HepG2 (cell line): ENCODE results near the gene KIF19. TPM values are rescaled to one million over a fixed set of nuclear protein-coding genes. Genes with fewer than 3 reads are reported as not detected.

ENCODE experiments used
- ATAD3A ChIP-seq: sonication (generic); formaldehyde crosslinking; IDR thresholded peaks from 2 replicates; pipeline ENCODE4 v1.4.0; 2020; ENCODE audit warnings: missing genetic modification reagents
- ATF7-NPFF ChIP-seq: sonication (generic); formaldehyde crosslinking; IDR thresholded peaks from 2 replicates; pipeline ENCODE4 v1.8.1; 2023; ENCODE audit warnings: mild to moderate bottlenecking, low read depth, missing genetic modification reagents, moderate library complexity
- KDM2A ChIP-seq: sonication (generic); formaldehyde crosslinking; IDR thresholded peaks from 2 replicates; pipeline ENCODE4 v1.4.0; 2020; ENCODE audit warnings: low read depth, missing genetic modification reagents, borderline replicate concordance
- MBNL3 ChIP-seq: fragments of 250-450 bp; sonication (Bioruptor Pico); conservative IDR thresholded peaks from 2 replicates; pipeline ENCODE4 v1.8.0; 2022; ENCODE audit warnings: mild to moderate bottlenecking, inconsistent platforms
- ZFP36 ChIP-seq: fragments of 150-350 bp; IDR thresholded peaks from 2 replicates; pipeline ENCODE4 v1.6.1; 2018; ENCODE audit warnings: borderline replicate concordance, low read length, low read depth; ENCODE audit not compliant: partially characterized antibody
- ZNF333 ChIP-seq: sonication (generic); formaldehyde crosslinking; IDR thresholded peaks from 2 replicates; pipeline ENCODE4 v1.4.0; 2020; ENCODE audit warnings: mild to moderate bottlenecking, missing genetic modification reagents, borderline replicate concordance
- ZSCAN12 ChIP-seq: sonication (generic); formaldehyde crosslinking; IDR thresholded peaks from 2 replicates; pipeline ENCODE4 v1.9.0; 2021; ENCODE audit warnings: mild to moderate bottlenecking, missing genetic modification reagents
- polyA plus RNA-seq, 8 experiments: library from polyadenylated mRNA; depleted of rRNA in 3 of 8; stranded (reverse) in 7 of 8; unstranded in 1 of 8; fragments of >200 nt; fragmentation: Illumina TruSeq in 4 of 8; extraction: Trizol in 4 of 8; gene quantifications; 2 replicates each; pipeline versions ENCODE4 v1.2.1 to v1.2.3, GENCODE V29; 2011 to 2016; ENCODE audit warnings: low read depth in 4 of 8, missing spikeins in 1 of 8, mixed read lengths in 1 of 8; ENCODE audit not compliant: insufficient read depth in 1 of 8
- total RNA-seq, 5 experiments: library from RNA; depleted of rRNA; stranded (reverse); fragments of >200 nt; fragmentation: Illumina TruSeq; extraction: Trizol; gene quantifications; 2 replicates each; pipeline ENCODE4 v1.2.3, GENCODE V29; 2016; ENCODE audit warnings: low read depth in 1 of 5
- TF ChIP-seq, protein P1 (sequence below): sonication (generic); formaldehyde crosslinking; IDR thresholded peaks from 2 replicates; pipeline ENCODE4 v1.9.0; 2022; ENCODE audit warnings: missing genetic modification reagents, mild to moderate bottlenecking, borderline replicate concordance
- TF ChIP-seq, protein P2 (sequence below): sonication (generic); formaldehyde crosslinking; IDR thresholded peaks from 2 replicates; pipeline ENCODE4 v1.4.0; 2020; ENCODE audit warnings: missing genetic modification reagents, borderline replicate concordance
- TF ChIP-seq, protein P3 (sequence below): sonication (generic); formaldehyde crosslinking; IDR thresholded peaks from one replicate; pipeline ENCODE4 v1.5.1; 2020; ENCODE audit warnings: mild to moderate bottlenecking, missing genetic modification reagents; ENCODE audit errors: not compliant biosample characterization

KIF19 gene
- total and polyA plus RNA-seq, 2 of the 13 experiments (the other 11 are each of a cell fraction or from before 2014, with no cell fraction given) = not detected

DNA sequence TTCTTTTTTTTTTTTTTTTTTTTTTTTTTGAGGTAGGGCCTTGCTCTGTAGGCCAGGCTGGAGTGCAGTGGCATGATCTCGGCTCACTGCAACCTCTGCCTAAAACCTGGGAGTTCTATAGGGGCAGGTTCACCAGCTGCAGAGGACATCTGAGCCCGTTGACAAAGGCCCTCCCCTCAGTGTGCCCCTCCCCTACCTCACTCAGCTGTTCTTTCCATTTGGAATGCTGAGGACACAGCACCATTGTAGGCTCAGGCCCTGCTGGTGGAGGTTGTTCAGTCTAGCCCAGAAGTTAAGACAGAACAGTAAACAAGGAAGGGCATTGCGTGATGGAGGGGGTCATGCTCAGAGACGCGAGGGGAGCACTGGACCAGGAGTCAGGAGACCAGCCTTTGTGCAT, 21.8 kb upstream of the KIF19 start (continued):
- no peak for TF ChIP-seq ZNF333 (CRISPR knock-in tag)
- TF ChIP-seq, protein P1, sequence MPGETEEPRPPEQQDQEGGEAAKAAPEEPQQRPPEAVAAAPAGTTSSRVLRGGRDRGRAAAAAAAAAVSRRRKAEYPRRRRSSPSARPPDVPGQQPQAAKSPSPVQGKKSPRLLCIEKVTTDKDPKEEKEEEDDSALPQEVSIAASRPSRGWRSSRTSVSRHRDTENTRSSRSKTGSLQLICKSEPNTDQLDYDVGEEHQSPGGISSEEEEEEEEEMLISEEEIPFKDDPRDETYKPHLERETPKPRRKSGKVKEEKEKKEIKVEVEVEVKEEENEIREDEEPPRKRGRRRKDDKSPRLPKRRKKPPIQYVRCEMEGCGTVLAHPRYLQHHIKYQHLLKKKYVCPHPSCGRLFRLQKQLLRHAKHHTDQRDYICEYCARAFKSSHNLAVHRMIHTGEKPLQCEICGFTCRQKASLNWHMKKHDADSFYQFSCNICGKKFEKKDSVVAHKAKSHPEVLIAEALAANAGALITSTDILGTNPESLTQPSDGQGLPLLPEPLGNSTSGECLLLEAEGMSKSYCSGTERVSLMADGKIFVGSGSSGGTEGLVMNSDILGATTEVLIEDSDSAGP = no peak
- no peak for TF ChIP-seq KDM2A (CRISPR knock-in tag)
- TF ChIP-seq ZFP36 = no peak
- TF ChIP-seq MBNL3 (CRISPR knock-in tag) = no peak
- no peak for TF ChIP-seq ZSCAN12 (CRISPR knock-in tag)
- TF ChIP-seq ATF7-NPFF (CRISPR knock-in tag) = no peak
- TF ChIP-seq ATAD3A (CRISPR knock-in tag) = no peak
- TF ChIP-seq, protein P2, sequence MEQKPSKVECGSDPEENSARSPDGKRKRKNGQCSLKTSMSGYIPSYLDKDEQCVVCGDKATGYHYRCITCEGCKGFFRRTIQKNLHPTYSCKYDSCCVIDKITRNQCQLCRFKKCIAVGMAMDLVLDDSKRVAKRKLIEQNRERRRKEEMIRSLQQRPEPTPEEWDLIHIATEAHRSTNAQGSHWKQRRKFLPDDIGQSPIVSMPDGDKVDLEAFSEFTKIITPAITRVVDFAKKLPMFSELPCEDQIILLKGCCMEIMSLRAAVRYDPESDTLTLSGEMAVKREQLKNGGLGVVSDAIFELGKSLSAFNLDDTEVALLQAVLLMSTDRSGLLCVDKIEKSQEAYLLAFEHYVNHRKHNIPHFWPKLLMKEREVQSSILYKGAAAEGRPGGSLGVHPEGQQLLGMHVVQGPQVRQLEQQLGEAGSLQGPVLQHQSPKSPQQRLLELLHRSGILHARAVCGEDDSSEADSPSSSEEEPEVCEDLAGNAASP (CRISPR knock-in tag) = no peak
- TF ChIP-seq, protein P3, sequence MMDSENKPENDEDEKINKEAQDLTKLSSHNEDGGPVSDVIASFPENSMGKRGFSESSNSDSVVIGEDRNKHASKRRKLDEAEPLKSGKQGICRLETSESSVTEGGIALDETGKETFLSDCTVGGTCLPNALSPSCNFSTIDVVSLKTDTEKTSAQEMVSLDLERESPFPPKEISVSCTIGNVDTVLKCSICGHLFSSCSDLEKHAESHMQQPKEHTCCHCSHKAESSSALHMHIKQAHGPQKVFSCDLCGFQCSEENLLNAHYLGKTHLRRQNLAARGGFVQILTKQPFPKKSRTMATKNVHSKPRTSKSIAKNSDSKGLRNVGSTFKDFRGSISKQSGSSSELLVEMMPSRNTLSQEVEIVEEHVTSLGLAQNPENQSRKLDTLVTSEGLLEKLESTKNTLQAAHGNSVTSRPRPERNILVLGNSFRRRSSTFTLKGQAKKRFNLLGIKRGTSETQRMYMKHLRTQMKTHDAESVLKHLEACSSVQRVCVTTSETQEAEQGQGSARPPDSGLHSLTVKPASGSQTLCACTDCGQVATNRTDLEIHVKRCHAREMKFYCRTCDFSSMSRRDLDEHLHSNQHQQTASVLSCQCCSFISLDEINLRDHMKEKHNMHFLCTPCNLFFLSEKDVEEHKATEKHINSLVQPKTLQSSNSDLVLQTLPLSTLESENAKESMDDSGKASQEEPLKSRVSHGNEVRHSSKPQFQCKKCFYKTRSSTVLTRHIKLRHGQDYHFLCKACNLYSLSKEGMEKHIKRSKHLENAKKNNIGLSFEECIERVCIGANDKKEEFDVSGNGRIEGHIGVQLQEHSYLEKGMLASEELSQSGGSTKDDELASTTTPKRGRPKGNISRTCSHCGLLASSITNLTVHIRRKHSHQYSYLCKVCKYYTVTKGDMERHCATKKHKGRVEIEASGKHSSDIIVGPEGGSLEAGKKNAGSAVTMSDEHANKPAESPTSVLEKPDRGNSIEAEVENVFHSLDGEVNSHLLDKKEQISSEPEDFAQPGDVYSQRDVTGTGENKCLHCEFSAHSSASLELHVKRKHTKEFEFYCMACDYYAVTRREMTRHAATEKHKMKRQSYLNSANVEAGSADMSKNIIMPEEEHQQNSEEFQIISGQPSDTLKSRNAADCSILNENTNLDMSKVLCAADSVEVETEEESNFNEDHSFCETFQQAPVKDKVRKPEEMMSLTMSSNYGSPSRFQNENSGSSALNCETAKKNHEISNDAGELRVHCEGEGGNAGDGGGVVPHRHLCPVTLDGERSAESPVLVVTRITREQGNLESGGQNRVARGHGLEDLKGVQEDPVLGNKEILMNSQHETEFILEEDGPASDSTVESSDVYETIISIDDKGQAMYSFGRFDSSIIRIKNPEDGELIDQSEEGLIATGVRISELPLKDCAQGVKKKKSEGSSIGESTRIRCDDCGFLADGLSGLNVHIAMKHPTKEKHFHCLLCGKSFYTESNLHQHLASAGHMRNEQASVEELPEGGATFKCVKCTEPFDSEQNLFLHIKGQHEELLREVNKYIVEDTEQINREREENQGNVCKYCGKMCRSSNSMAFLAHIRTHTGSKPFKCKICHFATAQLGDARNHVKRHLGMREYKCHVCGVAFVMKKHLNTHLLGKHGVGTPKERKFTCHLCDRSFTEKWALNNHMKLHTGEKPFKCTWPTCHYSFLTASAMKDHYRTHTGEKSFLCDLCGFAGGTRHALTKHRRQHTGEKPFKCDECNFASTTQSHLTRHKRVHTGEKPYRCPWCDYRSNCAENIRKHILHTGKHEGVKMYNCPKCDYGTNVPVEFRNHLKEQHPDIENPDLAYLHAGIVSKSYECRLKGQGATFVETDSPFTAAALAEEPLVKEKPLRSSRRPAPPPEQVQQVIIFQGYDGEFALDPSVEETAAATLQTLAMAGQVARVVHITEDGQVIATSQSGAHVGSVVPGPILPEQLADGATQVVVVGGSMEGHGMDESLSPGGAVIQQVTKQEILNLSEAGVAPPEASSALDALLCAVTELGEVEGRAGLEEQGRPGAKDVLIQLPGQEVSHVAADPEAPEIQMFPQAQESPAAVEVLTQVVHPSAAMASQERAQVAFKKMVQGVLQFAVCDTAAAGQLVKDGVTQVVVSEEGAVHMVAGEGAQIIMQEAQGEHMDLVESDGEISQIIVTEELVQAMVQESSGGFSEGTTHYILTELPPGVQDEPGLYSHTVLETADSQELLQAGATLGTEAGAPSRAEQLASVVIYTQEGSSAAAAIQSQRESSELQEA (CRISPR knock-in tag) = no peak
